WTC11 (cell line): ENCODE data around the gene DNAJC5G. TPM values are rescaled to one million over a fixed set of nuclear protein-coding genes. Genes with fewer than 3 reads are reported as not detected.

Source experiments
- ATAC-seq: fragments of 200-7000 bp; cut with Tn5 transposase; 2 replicates; pipeline ENCODE4 v1.10.0; 2021; ENCODE audit warnings: mild to moderate bottlenecking, moderate library complexity
- CTCF ChIA-PET: fragments of 300-600 bp; sonication (Branson Sonifier 250); formaldehyde crosslinking; loops from one replicate; lab custom pipeline; 2021; ENCODE audit warnings: antibody characterized with exemption; lab: Charles Lee
- POLR2A ChIA-PET: fragments of 350-600 bp; sonication (Branson Sonifier 250); formaldehyde crosslinking; loops from one replicate; lab custom pipeline; 2021; ENCODE audit warnings: antibody characterized with exemption; lab: Charles Lee
- DNase-seq: peaks from one replicate; pipeline ENCODE4 v3.0.0; 2021; ENCODE audit warnings: low spot score
- H3K27ac Mint-ChIP-seq: 2 replicates; pipeline ENCODE4 v1.8.0; 2021; ENCODE audit warnings: mixed read lengths
- H3K27me3 Mint-ChIP-seq: 2 replicates; pipeline ENCODE4 v1.8.0; 2021; ENCODE audit warnings: low read depth, mild to moderate bottlenecking, moderate library complexity, mixed read lengths
- H3K36me3 Mint-ChIP-seq: 2 replicates; pipeline ENCODE4 v1.8.0; 2021; ENCODE audit warnings: mixed read lengths
- H3K4me1 Mint-ChIP-seq: 2 replicates; pipeline ENCODE4 v1.8.0; 2022; ENCODE audit warnings: mixed read lengths
- H3K4me3 Mint-ChIP-seq: 2 replicates; pipeline ENCODE4 v1.8.0; 2021; ENCODE audit warnings: mild to moderate bottlenecking, moderate library complexity, mixed read lengths
- H3K9me3 Mint-ChIP-seq: 2 replicates; pipeline ENCODE4 v1.8.0; 2021; ENCODE audit warnings: mixed read lengths
- ATF1 ChIP-seq: sonication (generic); formaldehyde crosslinking; IDR thresholded peaks from 2 replicates; pipeline ENCODE4 v1.8.1; 2023; ENCODE audit warnings: mild to moderate bottlenecking, moderate library complexity, missing genetic modification reagents
- ELF4 ChIP-seq: sonication (generic); formaldehyde crosslinking; IDR thresholded peaks from 2 replicates; pipeline ENCODE4 v1.8.1; 2022; ENCODE audit warnings: low read depth, mild to moderate bottlenecking, moderate library complexity, missing genetic modification reagents
- ESRRA ChIP-seq: sonication (generic); formaldehyde crosslinking; IDR thresholded peaks from 2 replicates; pipeline ENCODE4 v1.8.1; 2022; ENCODE audit warnings: mild to moderate bottlenecking, missing genetic modification reagents, borderline replicate concordance
- FOXK1 ChIP-seq: sonication (generic); formaldehyde crosslinking; IDR thresholded peaks from 2 replicates; pipeline ENCODE4 v1.8.0; 2022; ENCODE audit warnings: mild to moderate bottlenecking, moderate library complexity, missing genetic modification reagents
- MYBL2 ChIP-seq: sonication (generic); formaldehyde crosslinking; IDR thresholded peaks from 2 replicates; pipeline ENCODE4 v1.8.1; 2023; ENCODE audit warnings: mild to moderate bottlenecking, moderate library complexity, missing genetic modification reagents
- NFYB ChIP-seq: sonication (generic); formaldehyde crosslinking; conservative IDR thresholded peaks from 2 replicates; pipeline ENCODE4 v1.8.0; 2022; ENCODE audit warnings: low read depth, missing genetic modification reagents
- TCF7 ChIP-seq: sonication (generic); formaldehyde crosslinking; IDR thresholded peaks from 2 replicates; pipeline ENCODE4 v1.8.0; 2022; ENCODE audit warnings: mild to moderate bottlenecking, low read depth, missing genetic modification reagents, moderate library complexity
- TP53 ChIP-seq: sonication (generic); formaldehyde crosslinking; IDR thresholded peaks from 2 replicates; pipeline ENCODE4 v1.8.1; 2023; ENCODE audit warnings: mild to moderate bottlenecking, missing genetic modification reagents
- ZNF232 ChIP-seq: sonication (generic); formaldehyde crosslinking; IDR thresholded peaks from 2 replicates; pipeline ENCODE4 v1.8.0; 2022; ENCODE audit warnings: mild to moderate bottlenecking, missing genetic modification reagents
- ZNF263 ChIP-seq: sonication (generic); formaldehyde crosslinking; IDR thresholded peaks from 2 replicates; pipeline ENCODE4 v1.8.1; 2022; ENCODE audit warnings: low read depth, mild to moderate bottlenecking, moderate library complexity, missing genetic modification reagents
- ZNF671 ChIP-seq: fragments of 250-450 bp; sonication (Bioruptor Pico); IDR thresholded peaks from 2 replicates; pipeline ENCODE4 v1.8.0; 2021; ENCODE audit warnings: mild to moderate bottlenecking
- total RNA-seq: library from RNA; stranded (reverse); gene quantifications from 3 replicates; pipeline ENCODE4 v1.2.3, GENCODE V29; 2021
- TF ChIP-seq, protein P1 (sequence below): sonication (generic); formaldehyde crosslinking; IDR thresholded peaks from 2 replicates; pipeline ENCODE4 v1.8.0; 2023; ENCODE audit warnings: mild to moderate bottlenecking, missing genetic modification reagents
- TF ChIP-seq, protein P2 (sequence below): sonication (generic); formaldehyde crosslinking; IDR thresholded peaks from 2 replicates; pipeline ENCODE4 v1.8.1; 2022; ENCODE audit warnings: mild to moderate bottlenecking, moderate library complexity, missing genetic modification reagents
- TF ChIP-seq, protein P3 (sequence below): sonication (generic); formaldehyde crosslinking; IDR thresholded peaks from 2 replicates; pipeline ENCODE4 v1.8.1; 2023; ENCODE audit warnings: mild to moderate bottlenecking, moderate library complexity, missing genetic modification reagents
- TF ChIP-seq, protein P4 (sequence below): sonication (generic); formaldehyde crosslinking; IDR thresholded peaks from 2 replicates; pipeline ENCODE4 v1.8.0; 2022; ENCODE audit warnings: mild to moderate bottlenecking, missing genetic modification reagents
- TF ChIP-seq, protein P5 (sequence below): sonication (generic); formaldehyde crosslinking; IDR thresholded peaks from 2 replicates; pipeline ENCODE4 v1.8.0; 2022; ENCODE audit warnings: mild to moderate bottlenecking, missing genetic modification reagents
- TF ChIP-seq, protein P6 (sequence below): sonication (generic); formaldehyde crosslinking; IDR thresholded peaks from 2 replicates; pipeline ENCODE4 v1.8.1; 2023; ENCODE audit warnings: mild to moderate bottlenecking, missing genetic modification reagents, borderline replicate concordance
- TF ChIP-seq, protein P7 (sequence below): sonication (generic); formaldehyde crosslinking; IDR thresholded peaks from 2 replicates; pipeline ENCODE4 v1.8.0; 2022; ENCODE audit warnings: missing genetic modification reagents
- TF ChIP-seq, protein P8 (sequence below): sonication (generic); formaldehyde crosslinking; IDR thresholded peaks from 2 replicates; pipeline ENCODE4 v1.8.1; 2022; ENCODE audit warnings: low read depth, mild to moderate bottlenecking, moderate library complexity, missing genetic modification reagents, borderline replicate concordance

Gene DNAJC5G
- total RNA-seq, 1 experiment from 2014 or later: 0.44 TPM

DNA sequence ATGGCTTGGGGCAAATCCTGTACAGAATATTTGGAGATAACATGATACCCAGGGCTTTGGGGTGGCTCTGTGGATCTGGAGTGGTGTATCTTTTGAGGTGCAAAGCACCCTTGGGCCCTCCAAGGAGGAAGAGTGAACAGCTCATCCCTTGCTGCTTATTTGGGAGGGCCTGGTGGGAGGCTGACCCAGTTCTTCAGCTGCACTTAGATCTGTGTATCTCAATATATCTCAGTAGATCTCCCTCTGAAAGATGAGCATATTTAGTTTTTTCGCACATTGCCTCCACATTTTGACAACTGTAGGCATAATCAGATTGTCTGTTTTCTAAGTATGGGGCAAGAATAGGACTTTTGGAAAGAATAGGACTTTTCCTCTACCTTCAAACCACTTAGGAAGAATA lies 9.8 kb downstream of the DNAJC5G start (continued):
- TF ChIP-seq, protein P1, sequence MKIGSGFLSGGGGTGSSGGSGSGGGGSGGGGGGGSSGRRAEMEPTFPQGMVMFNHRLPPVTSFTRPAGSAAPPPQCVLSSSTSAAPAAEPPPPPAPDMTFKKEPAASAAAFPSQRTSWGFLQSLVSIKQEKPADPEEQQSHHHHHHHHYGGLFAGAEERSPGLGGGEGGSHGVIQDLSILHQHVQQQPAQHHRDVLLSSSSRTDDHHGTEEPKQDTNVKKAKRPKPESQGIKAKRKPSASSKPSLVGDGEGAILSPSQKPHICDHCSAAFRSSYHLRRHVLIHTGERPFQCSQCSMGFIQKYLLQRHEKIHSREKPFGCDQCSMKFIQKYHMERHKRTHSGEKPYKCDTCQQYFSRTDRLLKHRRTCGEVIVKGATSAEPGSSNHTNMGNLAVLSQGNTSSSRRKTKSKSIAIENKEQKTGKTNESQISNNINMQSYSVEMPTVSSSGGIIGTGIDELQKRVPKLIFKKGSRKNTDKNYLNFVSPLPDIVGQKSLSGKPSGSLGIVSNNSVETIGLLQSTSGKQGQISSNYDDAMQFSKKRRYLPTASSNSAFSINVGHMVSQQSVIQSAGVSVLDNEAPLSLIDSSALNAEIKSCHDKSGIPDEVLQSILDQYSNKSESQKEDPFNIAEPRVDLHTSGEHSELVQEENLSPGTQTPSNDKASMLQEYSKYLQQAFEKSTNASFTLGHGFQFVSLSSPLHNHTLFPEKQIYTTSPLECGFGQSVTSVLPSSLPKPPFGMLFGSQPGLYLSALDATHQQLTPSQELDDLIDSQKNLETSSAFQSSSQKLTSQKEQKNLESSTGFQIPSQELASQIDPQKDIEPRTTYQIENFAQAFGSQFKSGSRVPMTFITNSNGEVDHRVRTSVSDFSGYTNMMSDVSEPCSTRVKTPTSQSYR (CRISPR knock-in tag): no peak
- no peak for TF ChIP-seq NFYB
- TF ChIP-seq, protein P2, sequence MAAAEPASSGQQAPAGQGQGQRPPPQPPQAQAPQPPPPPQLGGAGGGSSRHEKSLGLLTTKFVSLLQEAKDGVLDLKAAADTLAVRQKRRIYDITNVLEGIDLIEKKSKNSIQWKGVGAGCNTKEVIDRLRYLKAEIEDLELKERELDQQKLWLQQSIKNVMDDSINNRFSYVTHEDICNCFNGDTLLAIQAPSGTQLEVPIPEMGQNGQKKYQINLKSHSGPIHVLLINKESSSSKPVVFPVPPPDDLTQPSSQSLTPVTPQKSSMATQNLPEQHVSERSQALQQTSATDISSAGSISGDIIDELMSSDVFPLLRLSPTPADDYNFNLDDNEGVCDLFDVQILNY (CRISPR knock-in tag): no peak
- TF ChIP-seq, protein P3, sequence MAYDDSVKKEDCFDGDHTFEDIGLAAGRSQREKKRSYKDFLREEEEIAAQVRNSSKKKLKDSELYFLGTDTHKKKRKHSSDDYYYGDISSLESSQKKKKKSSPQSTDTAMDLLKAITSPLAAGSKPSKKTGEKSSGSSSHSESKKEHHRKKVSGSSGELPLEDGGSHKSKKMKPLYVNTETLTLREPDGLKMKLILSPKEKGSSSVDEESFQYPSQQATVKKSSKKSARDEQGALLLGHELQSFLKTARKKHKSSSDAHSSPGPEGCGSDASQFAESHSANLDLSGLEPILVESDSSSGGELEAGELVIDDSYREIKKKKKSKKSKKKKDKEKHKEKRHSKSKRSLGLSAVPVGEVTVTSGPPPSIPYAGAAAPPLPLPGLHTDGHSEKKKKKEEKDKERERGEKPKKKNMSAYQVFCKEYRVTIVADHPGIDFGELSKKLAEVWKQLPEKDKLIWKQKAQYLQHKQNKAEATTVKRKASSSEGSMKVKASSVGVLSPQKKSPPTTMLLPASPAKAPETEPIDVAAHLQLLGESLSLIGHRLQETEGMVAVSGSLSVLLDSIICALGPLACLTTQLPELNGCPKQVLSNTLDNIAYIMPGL (CRISPR knock-in tag): no peak
- TF ChIP-seq ESRRA: no peak
- TF ChIP-seq, protein P4, sequence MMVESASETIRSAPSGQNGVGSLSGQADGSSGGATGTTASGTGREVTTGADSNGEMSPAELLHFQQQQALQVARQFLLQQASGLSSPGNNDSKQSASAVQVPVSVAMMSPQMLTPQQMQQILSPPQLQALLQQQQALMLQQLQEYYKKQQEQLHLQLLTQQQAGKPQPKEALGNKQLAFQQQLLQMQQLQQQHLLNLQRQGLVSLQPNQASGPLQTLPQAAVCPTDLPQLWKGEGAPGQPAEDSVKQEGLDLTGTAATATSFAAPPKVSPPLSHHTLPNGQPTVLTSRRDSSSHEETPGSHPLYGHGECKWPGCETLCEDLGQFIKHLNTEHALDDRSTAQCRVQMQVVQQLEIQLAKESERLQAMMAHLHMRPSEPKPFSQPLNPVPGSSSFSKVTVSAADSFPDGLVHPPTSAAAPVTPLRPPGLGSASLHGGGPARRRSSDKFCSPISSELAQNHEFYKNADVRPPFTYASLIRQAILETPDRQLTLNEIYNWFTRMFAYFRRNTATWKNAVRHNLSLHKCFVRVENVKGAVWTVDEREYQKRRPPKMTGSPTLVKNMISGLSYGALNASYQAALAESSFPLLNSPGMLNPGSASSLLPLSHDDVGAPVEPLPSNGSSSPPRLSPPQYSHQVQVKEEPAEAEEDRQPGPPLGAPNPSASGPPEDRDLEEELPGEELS: no peak
- TF ChIP-seq ELF4: no peak
- no peak for TF ChIP-seq TP53 (CRISPR knock-in tag)

DNA sequence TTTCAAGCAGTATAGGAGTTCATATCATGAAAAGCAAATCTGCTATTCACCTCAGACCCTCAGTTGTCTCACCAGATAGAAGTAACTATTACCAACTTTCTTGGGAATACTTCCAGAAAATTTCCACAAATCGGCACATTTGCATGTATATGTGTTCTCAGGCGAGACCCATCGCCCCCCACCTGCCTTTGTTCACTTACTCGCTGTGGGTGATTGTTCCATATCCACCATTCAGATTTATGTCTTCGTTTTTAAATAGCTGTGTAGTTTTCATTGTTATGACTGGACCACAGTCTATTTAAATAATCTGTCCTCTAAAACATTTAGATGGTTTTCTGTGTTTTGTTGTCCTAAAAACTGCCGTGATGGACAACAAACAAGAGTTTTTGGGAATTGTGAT lies 10.2 kb downstream of the DNAJC5G start:
- Mint-ChIP-seq H3K4me1 (peaks cover 50% of the 10 kb centered on the region), H3K36me3 (no peaks in the 10 kb centered on the region)
- ATAC-seq: no peak
- no peak for TF ChIP-seq ZNF263
- TF ChIP-seq ZNF671: no peak
- TF ChIP-seq, protein P5, sequence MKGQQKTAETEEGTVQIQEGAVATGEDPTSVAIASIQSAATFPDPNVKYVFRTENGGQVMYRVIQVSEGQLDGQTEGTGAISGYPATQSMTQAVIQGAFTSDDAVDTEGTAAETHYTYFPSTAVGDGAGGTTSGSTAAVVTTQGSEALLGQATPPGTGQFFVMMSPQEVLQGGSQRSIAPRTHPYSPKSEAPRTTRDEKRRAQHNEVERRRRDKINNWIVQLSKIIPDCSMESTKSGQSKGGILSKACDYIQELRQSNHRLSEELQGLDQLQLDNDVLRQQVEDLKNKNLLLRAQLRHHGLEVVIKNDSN: no peak
- TF ChIP-seq, protein P6, sequence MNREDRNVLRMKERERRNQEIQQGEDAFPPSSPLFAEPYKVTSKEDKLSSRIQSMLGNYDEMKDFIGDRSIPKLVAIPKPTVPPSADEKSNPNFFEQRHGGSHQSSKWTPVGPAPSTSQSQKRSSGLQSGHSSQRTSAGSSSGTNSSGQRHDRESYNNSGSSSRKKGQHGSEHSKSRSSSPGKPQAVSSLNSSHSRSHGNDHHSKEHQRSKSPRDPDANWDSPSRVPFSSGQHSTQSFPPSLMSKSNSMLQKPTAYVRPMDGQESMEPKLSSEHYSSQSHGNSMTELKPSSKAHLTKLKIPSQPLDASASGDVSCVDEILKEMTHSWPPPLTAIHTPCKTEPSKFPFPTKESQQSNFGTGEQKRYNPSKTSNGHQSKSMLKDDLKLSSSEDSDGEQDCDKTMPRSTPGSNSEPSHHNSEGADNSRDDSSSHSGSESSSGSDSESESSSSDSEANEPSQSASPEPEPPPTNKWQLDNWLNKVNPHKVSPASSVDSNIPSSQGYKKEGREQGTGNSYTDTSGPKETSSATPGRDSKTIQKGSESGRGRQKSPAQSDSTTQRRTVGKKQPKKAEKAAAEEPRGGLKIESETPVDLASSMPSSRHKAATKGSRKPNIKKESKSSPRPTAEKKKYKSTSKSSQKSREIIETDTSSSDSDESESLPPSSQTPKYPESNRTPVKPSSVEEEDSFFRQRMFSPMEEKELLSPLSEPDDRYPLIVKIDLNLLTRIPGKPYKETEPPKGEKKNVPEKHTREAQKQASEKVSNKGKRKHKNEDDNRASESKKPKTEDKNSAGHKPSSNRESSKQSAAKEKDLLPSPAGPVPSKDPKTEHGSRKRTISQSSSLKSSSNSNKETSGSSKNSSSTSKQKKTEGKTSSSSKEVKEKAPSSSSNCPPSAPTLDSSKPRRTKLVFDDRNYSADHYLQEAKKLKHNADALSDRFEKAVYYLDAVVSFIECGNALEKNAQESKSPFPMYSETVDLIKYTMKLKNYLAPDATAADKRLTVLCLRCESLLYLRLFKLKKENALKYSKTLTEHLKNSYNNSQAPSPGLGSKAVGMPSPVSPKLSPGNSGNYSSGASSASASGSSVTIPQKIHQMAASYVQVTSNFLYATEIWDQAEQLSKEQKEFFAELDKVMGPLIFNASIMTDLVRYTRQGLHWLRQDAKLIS: no peak
- TF ChIP-seq FOXK1 (CRISPR knock-in tag): no peak
- no peak for TF ChIP-seq ZNF232 (CRISPR knock-in tag)
- TF ChIP-seq ATF1 (CRISPR knock-in tag): no peak
- no peak for TF ChIP-seq MYBL2 (CRISPR knock-in tag)
- TF ChIP-seq, protein P7, sequence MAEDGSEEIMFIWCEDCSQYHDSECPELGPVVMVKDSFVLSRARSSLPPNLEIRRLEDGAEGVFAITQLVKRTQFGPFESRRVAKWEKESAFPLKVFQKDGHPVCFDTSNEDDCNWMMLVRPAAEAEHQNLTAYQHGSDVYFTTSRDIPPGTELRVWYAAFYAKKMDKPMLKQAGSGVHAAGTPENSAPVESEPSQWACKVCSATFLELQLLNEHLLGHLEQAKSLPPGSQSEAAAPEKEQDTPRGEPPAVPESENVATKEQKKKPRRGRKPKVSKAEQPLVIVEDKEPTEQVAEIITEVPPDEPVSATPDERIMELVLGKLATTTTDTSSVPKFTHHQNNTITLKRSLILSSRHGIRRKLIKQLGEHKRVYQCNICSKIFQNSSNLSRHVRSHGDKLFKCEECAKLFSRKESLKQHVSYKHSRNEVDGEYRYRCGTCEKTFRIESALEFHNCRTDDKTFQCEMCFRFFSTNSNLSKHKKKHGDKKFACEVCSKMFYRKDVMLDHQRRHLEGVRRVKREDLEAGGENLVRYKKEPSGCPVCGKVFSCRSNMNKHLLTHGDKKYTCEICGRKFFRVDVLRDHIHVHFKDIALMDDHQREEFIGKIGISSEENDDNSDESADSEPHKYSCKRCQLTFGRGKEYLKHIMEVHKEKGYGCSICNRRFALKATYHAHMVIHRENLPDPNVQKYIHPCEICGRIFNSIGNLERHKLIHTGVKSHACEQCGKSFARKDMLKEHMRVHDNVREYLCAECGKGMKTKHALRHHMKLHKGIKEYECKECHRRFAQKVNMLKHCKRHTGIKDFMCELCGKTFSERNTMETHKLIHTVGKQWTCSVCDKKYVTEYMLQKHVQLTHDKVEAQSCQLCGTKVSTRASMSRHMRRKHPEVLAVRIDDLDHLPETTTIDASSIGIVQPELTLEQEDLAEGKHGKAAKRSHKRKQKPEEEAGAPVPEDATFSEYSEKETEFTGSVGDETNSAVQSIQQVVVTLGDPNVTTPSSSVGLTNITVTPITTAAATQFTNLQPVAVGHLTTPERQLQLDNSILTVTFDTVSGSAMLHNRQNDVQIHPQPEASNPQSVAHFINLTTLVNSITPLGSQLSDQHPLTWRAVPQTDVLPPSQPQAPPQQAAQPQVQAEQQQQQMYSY (CRISPR knock-in tag): no peak
- TF ChIP-seq TCF7 (CRISPR knock-in tag): no peak
- TF ChIP-seq, protein P8, sequence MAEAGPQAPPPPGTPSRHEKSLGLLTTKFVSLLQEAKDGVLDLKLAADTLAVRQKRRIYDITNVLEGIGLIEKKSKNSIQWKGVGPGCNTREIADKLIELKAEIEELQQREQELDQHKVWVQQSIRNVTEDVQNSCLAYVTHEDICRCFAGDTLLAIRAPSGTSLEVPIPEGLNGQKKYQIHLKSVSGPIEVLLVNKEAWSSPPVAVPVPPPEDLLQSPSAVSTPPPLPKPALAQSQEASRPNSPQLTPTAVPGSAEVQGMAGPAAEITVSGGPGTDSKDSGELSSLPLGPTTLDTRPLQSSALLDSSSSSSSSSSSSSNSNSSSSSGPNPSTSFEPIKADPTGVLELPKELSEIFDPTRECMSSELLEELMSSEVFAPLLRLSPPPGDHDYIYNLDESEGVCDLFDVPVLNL (CRISPR knock-in tag): no peak

More for the DNA sequence above, 10.2 kb downstream of the DNAJC5G start:
- ChIA-PET POLR2A (no interaction called here), CTCF (interaction anchor here (1.2 to 7.6 kb wide), 2 partner anchors 16 to 343 kb away, joined by 3 to 129 read pairs; no protein-coding TSS in a partner anchor)
- no peaks in the 10 kb centered on the region; the same call in 1 of the 2 replicates for H3K27me3 Mint-ChIP-seq
- H3K9me3 Mint-ChIP-seq: no peaks in the 10 kb centered on the region
- no peak for DNase-seq
- H3K27ac Mint-ChIP-seq: no peak overlapping the region
- no peak overlapping the region for H3K4me3 Mint-ChIP-seq
